SHP77 treated with DMSO at 0.1 percent for 48 hours (cell line): ENCODE results near the gene ANO1.

ENCODE experiments used
- DNase-seq: peaks from one replicate; lab custom pipeline; 2025; lab: John Stamatoyannopoulos, UW

The ANO1 gene

GRCh38 chr11:70164705-70165104 is 86.6 kb downstream of the ANO1 start:
- DNase-seq = no peak

GRCh38 chr11:70167120-70167519 is 89.0 kb downstream of the ANO1 start:
- DNase-seq = no peak

GRCh38 chr11:70167723-70168404 is 89.7 kb downstream of the ANO1 start:
- DNase-seq = no peak

GRCh38 chr11:70168405-70168754 is 90.3 kb downstream of the ANO1 start:
- DNase-seq = no peak

- no peak for DNase-seq
These were observed 91.0 kb downstream of the ANO1 start for GRCh38 chr11:70169127-70169526.

- no peak for DNase-seq
These were observed 91.5 kb downstream of the ANO1 start for GRCh38 chr11:70169632-70170031.

- no peak for DNase-seq
These were observed 92.6 kb downstream of the ANO1 start for GRCh38 chr11:70170596-70171210.

GRCh38 chr11:70173018-70173417 is 94.9 kb downstream of the ANO1 start:
- no peak for DNase-seq

GRCh38 chr11:70174547-70175235 is 96.6 kb downstream of the ANO1 start:
- no peak for DNase-seq

GRCh38 chr11:70175236-70175698 is 97.2 kb downstream of the ANO1 start:
- no peak for DNase-seq

- no peak for DNase-seq
These were observed 99.0 kb downstream of the ANO1 start for GRCh38 chr11:70176940-70177689.

- no peak for DNase-seq
These were observed 102.8 kb downstream of the ANO1 start for GRCh38 chr11:70180906-70181305.

- DNase-seq = no peak
These were observed 104.1 kb downstream of the ANO1 start for GRCh38 chr11:70182266-70182665.

GRCh38 chr11:70183032-70183431 is 104.9 kb downstream of the ANO1 start:
- DNase-seq = no peak

GRCh38 chr11:70183483-70184176 is 105.5 kb downstream of the ANO1 start:
- DNase-seq = no peak

- DNase-seq = no peak
These were observed 106.3 kb downstream of the ANO1 start for GRCh38 chr11:70184396-70184795.

GRCh38 chr11:70185348-70186055 is 107.4 kb downstream of the ANO1 start:
- DNase-seq = no peak

- no peak for DNase-seq
These were observed 108.3 kb downstream of the ANO1 start for GRCh38 chr11:70186420-70186819.

GRCh38 chr11:70186936-70187335 is 108.8 kb downstream of the ANO1 start:
- DNase-seq = no peak

- no peak for DNase-seq
These were observed 109.7 kb downstream of the ANO1 start for GRCh38 chr11:70187771-70188170.

- DNase-seq = no peak
These were observed 111.5 kb downstream of the ANO1 start for GRCh38 chr11:70189622-70190021.
